Nephron progenitor cell (in vitro differentiated cells): ENCODE data around the gene MAP4.
"Not testable (repeated sequence)": the region's sequence is repeated elsewhere in the genome, so short reads cannot be mapped to it uniquely, and the experiment has no call there.

Experiments
- DNase-seq: peaks from one replicate; pipeline ENCODE4 v3.0.0; 2021
- H3K27ac Mint-ChIP-seq: 2 replicates; pipeline ENCODE4 v1.8.0; 2021; ENCODE audit warnings: mild to moderate bottlenecking, moderate library complexity, mixed read lengths
- H3K27me3 Mint-ChIP-seq: 2 replicates; pipeline ENCODE4 v1.8.0; 2021; ENCODE audit warnings: mild to moderate bottlenecking, low read depth, mixed read lengths; ENCODE audit not compliant: poor library complexity
- H3K36me3 Mint-ChIP-seq: 2 replicates; pipeline ENCODE4 v1.8.0; 2021; ENCODE audit warnings: low read depth, mixed read lengths
- H3K4me1 Mint-ChIP-seq: 2 replicates; pipeline ENCODE4 v1.8.0; 2021; ENCODE audit warnings: mixed read lengths
- H3K4me3 Mint-ChIP-seq: 2 replicates; pipeline ENCODE4 v1.8.0; 2021; ENCODE audit warnings: mild to moderate bottlenecking, moderate library complexity, mixed read lengths
- H3K9me3 Mint-ChIP-seq: 2 replicates; pipeline ENCODE4 v1.8.0; 2021; ENCODE audit warnings: mild to moderate bottlenecking, moderate library complexity, mixed read lengths
- CTCF ChIP-seq: fragments of 200-600 bp; sonication (generic); IDR thresholded peaks from 2 replicates; pipeline ENCODE4 v1.5.0; 2021; ENCODE audit warnings: antibody characterized with exemption

MAP4 gene

GRCh38 chr3:47846880-47847248 is 169.4 kb downstream of the MAP4 start:
- H3K4me3 Mint-ChIP-seq, result no peak overlapping the region
- no peak for TF ChIP-seq CTCF
- no peak for DNase-seq
- H3K36me3 Mint-ChIP-seq, result peaks cover 39% of the 10 kb centered on the region
- peaks cover 15% of the 10 kb centered on the region for H3K4me1 Mint-ChIP-seq
- H3K27ac Mint-ChIP-seq, result no peak overlapping the region
- H3K9me3 Mint-ChIP-seq, result no peaks in the 10 kb centered on the region
- H3K27me3 Mint-ChIP-seq, result no peaks in the 10 kb centered on the region

GRCh38 chr3:47846186-47846879 is 169.9 kb downstream of the MAP4 start:
- Mint-ChIP-seq H3K27me3 (no peaks in the 10 kb centered on the region), H3K36me3 (peaks cover 44% of the 10 kb centered on the region), H3K9me3 (no peaks in the 10 kb centered on the region), H3K4me1 (peaks cover 10% of the 10 kb centered on the region), H3K27ac (no peak overlapping the region), H3K4me3 (no peak overlapping the region)
- no peak for TF ChIP-seq CTCF
- no peak for DNase-seq

- no peaks in the 10 kb centered on the region for H3K9me3 Mint-ChIP-seq
- no peak overlapping the region for H3K4me3 Mint-ChIP-seq
- peak overlapping the region; percentile 91 for H3K27ac Mint-ChIP-seq
- peaks cover 66% of the 10 kb centered on the region for H3K36me3 Mint-ChIP-seq
- no peak for DNase-seq
- TF ChIP-seq CTCF, result no peak
- no peaks in the 10 kb centered on the region for H3K27me3 Mint-ChIP-seq
- H3K4me1 Mint-ChIP-seq, result no peaks in the 10 kb centered on the region
Observed at GRCh38 chr3:47841786-47842349, 174.3 kb downstream of the MAP4 start.

GRCh38 chr3:47838503-47838902 is 177.7 kb downstream of the MAP4 start:
- no peak for DNase-seq
- no peaks in the 10 kb centered on the region for H3K9me3 Mint-ChIP-seq
- TF ChIP-seq CTCF, result no peak
- no peak overlapping the region for H3K4me3 Mint-ChIP-seq
- H3K27me3 Mint-ChIP-seq, result peaks cover 2% of the 10 kb centered on the region
- H3K27ac Mint-ChIP-seq, result peak overlapping the region; percentile 2
- peaks cover 80% of the 10 kb centered on the region for H3K36me3 Mint-ChIP-seq
- no peaks in the 10 kb centered on the region for H3K4me1 Mint-ChIP-seq

- Mint-ChIP-seq H3K9me3 (no peaks in the 10 kb centered on the region), H3K36me3 (peaks cover 77% of the 10 kb centered on the region), H3K27me3 (peaks cover 2% of the 10 kb centered on the region), H3K27ac (peak overlapping the region; percentile 97), H3K4me3 (no peak overlapping the region), H3K4me1 (no peaks in the 10 kb centered on the region)
- no peak for DNase-seq
- no peak for TF ChIP-seq CTCF
Observed at GRCh38 chr3:47836986-47837385, 179.2 kb downstream of the MAP4 start.

- H3K9me3 Mint-ChIP-seq, H3K27ac Mint-ChIP-seq, DNase-seq, H3K27me3 Mint-ChIP-seq, H3K4me3 Mint-ChIP-seq: not testable (repeated sequence)
- H3K36me3 Mint-ChIP-seq, result peaks cover 64% of the 10 kb centered on the region
- peaks cover 21% of the 10 kb centered on the region for H3K4me1 Mint-ChIP-seq
Observed at GRCh38 chr3:47829482-47829881, 186.7 kb downstream of the MAP4 start.
